ENCODE results near the gene CHD9. TPM values are rescaled to one million over a fixed set of nuclear protein-coding genes. Genes with fewer than 3 reads are reported as not detected.

The CHD9 gene
- total and polyA plus RNA-seq, 9 of the 15 experiments (the other 6 are each of a cell fraction or from before 2014, with no cell fraction given), result 29.0 to 69.3 (median 40.6) TPM

DNA sequence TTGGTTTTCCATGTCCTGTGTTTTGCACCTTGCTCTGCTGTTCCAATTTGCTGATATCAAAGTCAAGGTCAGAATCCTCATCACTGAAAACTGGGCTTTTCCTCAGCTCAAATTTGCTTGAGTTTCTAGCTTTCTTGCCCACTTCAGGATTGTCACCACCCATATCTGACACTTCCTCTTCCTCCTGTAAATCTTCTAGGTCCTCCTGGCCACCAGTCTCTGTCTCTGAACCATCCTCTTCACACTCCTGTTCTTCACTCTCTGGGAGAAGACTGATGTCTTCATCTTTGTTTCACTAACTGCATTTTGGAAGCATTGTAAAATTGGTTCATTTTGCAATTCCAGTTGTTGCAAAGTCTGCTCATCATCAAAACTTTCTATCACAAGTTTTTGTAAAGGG is 316.0 kb downstream of the CHD9 start (continued):
- TF ChIP-seq, protein P1, sequence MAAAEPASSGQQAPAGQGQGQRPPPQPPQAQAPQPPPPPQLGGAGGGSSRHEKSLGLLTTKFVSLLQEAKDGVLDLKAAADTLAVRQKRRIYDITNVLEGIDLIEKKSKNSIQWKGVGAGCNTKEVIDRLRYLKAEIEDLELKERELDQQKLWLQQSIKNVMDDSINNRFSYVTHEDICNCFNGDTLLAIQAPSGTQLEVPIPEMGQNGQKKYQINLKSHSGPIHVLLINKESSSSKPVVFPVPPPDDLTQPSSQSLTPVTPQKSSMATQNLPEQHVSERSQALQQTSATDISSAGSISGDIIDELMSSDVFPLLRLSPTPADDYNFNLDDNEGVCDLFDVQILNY (CRISPR knock-in tag; IDR thresholded peaks at IDR 0.05), result no peak
- TF ChIP-seq TEAD4 (IDR thresholded peaks at IDR 0.05; ENCODE audit: low read length) (no peak), TEAD4 (CRISPR knock-in tag; IDR thresholded peaks at IDR 0.05; ENCODE audit: borderline replicate concordance) (no peak), ZNF431 (CRISPR knock-in tag; IDR thresholded peaks at IDR 0.05) (no peak), SNRNP70 (optimal IDR thresholded peaks at IDR 0.05; ENCODE audit: low read depth, low read length) (no peak), ZNF79 (CRISPR knock-in tag; IDR thresholded peaks at IDR 0.05; ENCODE audit: low read depth) (no peak)
- TF ChIP-seq, protein P2, sequence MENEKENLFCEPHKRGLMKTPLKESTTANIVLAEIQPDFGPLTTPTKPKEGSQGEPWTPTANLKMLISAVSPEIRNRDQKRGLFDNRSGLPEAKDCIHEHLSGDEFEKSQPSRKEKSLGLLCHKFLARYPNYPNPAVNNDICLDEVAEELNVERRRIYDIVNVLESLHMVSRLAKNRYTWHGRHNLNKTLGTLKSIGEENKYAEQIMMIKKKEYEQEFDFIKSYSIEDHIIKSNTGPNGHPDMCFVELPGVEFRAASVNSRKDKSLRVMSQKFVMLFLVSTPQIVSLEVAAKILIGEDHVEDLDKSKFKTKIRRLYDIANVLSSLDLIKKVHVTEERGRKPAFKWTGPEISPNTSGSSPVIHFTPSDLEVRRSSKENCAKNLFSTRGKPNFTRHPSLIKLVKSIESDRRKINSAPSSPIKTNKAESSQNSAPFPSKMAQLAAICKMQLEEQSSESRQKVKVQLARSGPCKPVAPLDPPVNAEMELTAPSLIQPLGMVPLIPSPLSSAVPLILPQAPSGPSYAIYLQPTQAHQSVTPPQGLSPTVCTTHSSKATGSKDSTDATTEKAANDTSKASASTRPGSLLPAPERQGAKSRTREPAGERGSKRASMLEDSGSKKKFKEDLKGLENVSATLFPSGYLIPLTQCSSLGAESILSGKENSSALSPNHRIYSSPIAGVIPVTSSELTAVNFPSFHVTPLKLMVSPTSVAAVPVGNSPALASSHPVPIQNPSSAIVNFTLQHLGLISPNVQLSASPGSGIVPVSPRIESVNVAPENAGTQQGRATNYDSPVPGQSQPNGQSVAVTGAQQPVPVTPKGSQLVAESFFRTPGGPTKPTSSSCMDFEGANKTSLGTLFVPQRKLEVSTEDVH (IDR thresholded peaks at IDR 0.05; ENCODE audit: low read depth, partially characterized antibody), result no peak
